Caco-2 (cell line): ENCODE results near the gene MTNR1B. TPM values are rescaled to one million over a fixed set of nuclear protein-coding genes. Genes with fewer than 3 reads are reported as not detected.

ENCODE experiments used
- BruUV-seq: library from RNA; stranded (reverse); fragments of 400-500 nt; replicated peaks from 2 replicates; lab custom pipeline; 2021; lab: Mats Ljungman, UMichigan
- CTCF ChIA-PET: fragments of 300-600 bp; sonication (Branson Sonifier 250); formaldehyde crosslinking; loops from one replicate; lab custom pipeline; 2022; ENCODE audit warnings: antibody characterized with exemption; lab: Charles Lee
- POLR2A ChIA-PET: fragments of 300-600 bp; sonication (Branson Sonifier 250); formaldehyde crosslinking; loops from one replicate; lab custom pipeline; 2022; ENCODE audit warnings: antibody characterized with exemption; lab: Charles Lee
- DNase-seq, 2 experiments: peaks; one replicate each; pipeline versions ENCODE4 v3.0.0 to v3.0.0-alpha.2; 2020 to 2022
- H3K27me3 ChIP-seq: replicated peaks from 2 replicates; pipeline ENCODE4 v1.6.0; 2011; ENCODE audit warnings: low read length; ENCODE audit not compliant: control insufficient read depth, insufficient read depth
- H3K36me3 ChIP-seq: 2 replicates; pipeline ENCODE4 v1.5.1; 2011; ENCODE audit warnings: low read length; ENCODE audit not compliant: control insufficient read depth, insufficient read depth
- H3K4me1 ChIP-seq: fragments of 250-450 bp; sonication (Bioruptor Pico); 2 replicates; pipeline ENCODE4 v1.5.1; 2020; ENCODE audit warnings: mild to moderate bottlenecking
- H3K4me3 ChIP-seq: 2 replicates; pipeline ENCODE4 v1.5.1; 2011; ENCODE audit warnings: low read depth, mild to moderate bottlenecking, control low read depth, low read length
- H3K9me3 ChIP-seq: fragments of 250-450 bp; sonication (Bioruptor Pico); 2 replicates; pipeline ENCODE4 v1.5.1; 2020; ENCODE audit warnings: mild to moderate bottlenecking, moderate library complexity
- H3K27ac Mint-ChIP-seq: one replicate; pipeline ENCODE4 v1.8.0; 2022; ENCODE audit warnings: mixed read lengths; ENCODE audit not compliant: unreplicated experiment
- H3K27me3 Mint-ChIP-seq: one replicate; pipeline ENCODE4 v1.8.0; 2022; ENCODE audit warnings: mixed read lengths; ENCODE audit not compliant: insufficient read depth, unreplicated experiment
- H3K36me3 Mint-ChIP-seq: one replicate; pipeline ENCODE4 v1.8.0; 2022; ENCODE audit warnings: mild to moderate bottlenecking, mixed read lengths; ENCODE audit not compliant: insufficient read depth, unreplicated experiment
- H3K4me1 Mint-ChIP-seq: one replicate; pipeline ENCODE4 v1.8.0; 2022; ENCODE audit warnings: low read depth, mixed read lengths; ENCODE audit not compliant: unreplicated experiment
- H3K4me3 Mint-ChIP-seq: one replicate; pipeline ENCODE4 v1.8.0; 2022; ENCODE audit warnings: mild to moderate bottlenecking, moderate library complexity, mixed read lengths; ENCODE audit not compliant: unreplicated experiment
- H3K9me3 Mint-ChIP-seq: one replicate; pipeline ENCODE4 v1.8.0; 2022; ENCODE audit warnings: mixed read lengths; ENCODE audit not compliant: unreplicated experiment
- CTCF ChIP-seq, 2 experiments: fragments of 200-600 bp in 1 of 2; IDR thresholded peaks; 1 replicate in 1 of 2; 2 replicates in 1 of 2; pipeline versions ENCODE4 v1.5.1 to v1.8.0; 2011 to 2022; ENCODE audit warnings: antibody characterized with exemption in 1 of 2, control low read depth in 1 of 2, inconsistent platforms in 1 of 2, low read depth in 1 of 2, low read length in 1 of 2, mild to moderate bottlenecking in 1 of 2, moderate library complexity in 1 of 2; ENCODE audit not compliant: insufficient read depth in 1 of 2, severe bottlenecking in 1 of 2, unreplicated experiment in 1 of 2
- intact Hi-C: fragments of 100-400 bp; cut with micrococcal nuclease; formaldehyde crosslinking; loops from one replicate; pipeline ENCODE4 v1.10.0; 2022; ENCODE audit not compliant: unreplicated experiment
- total RNA-seq: library from RNA; stranded (reverse); gene quantifications from 2 replicates; pipeline ENCODE4 v1.2.3, GENCODE V29; 2022

MTNR1B gene
- total RNA-seq, 1 experiment from 2014 or later, result not detected

DNA sequence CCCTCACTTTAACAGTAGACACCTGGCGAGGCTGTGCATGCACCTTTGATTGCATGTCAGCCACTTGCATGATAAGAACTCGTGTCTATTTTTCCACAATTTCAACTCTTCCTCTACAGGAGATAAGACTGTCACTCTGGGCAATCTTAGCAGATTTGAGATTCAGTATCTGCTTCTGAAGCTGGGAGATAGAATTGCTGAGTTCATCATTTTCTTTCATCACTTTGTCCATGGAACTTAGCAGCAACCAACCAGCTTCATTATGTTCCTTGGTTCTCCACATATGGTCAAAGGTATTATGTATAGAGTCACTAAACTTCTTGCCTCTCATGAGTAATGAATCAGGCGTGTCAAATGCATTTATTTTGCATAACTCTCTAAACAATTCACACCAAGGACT, 17.1 kb downstream of the MTNR1B start:
- Histone ChIP-seq H3K27me3 (no peaks in the 10 kb centered on the region), H3K36me3 (no peaks in the 10 kb centered on the region), H3K9me3 (peaks cover 6% of the 10 kb centered on the region; the same call in 1 of the 2 replicates), H3K4me3 (no peak overlapping the region), H3K4me1 (no peaks in the 10 kb centered on the region)
- H3K36me3 Mint-ChIP-seq, result no peaks in the 10 kb centered on the region
- peaks cover 2% of the 10 kb centered on the region for H3K27me3 Mint-ChIP-seq
- no TSS peak for BruUV-seq
- DNase-seq, result no peak
- no peaks in the 10 kb centered on the region for H3K4me1 Mint-ChIP-seq
- ChIA-PET CTCF (no interaction called here), POLR2A (no interaction called here)
- H3K9me3 Mint-ChIP-seq, result peaks cover 10% of the 10 kb centered on the region
- no peak overlapping the region for H3K4me3 Mint-ChIP-seq
- no peak for TF ChIP-seq CTCF (IDR thresholded peaks at IDR 0.05; ENCODE audit: insufficient read depth in 1 of 2, low read depth in 1 of 2, low read length in 1 of 2, severe bottlenecking in 1 of 2, unreplicated experiment in 1 of 2)
- no peak overlapping the region for H3K27ac Mint-ChIP-seq
- intact Hi-C loops, result no loop called here

DNA sequence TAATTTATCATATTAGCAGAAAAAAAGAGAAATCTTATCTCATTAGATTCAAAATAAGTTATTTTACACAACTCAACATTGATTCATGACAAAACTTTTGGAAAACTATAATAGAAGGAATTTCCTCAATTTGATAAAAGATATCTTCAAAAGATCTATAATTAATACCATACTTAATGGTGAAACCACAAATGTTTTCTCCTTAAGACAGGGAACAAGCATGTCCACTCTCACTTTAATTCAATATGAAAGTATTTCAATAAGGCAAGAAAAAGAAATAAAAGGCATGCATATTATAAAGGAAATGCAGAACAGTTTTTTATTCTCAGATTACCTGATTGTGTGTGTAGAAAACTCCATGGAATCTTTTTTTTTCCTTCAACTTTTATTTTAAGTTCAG, 23.6 kb downstream of the MTNR1B start:
- no peak for TF ChIP-seq CTCF (IDR thresholded peaks at IDR 0.05; ENCODE audit: insufficient read depth in 1 of 2, low read depth in 1 of 2, low read length in 1 of 2, severe bottlenecking in 1 of 2, unreplicated experiment in 1 of 2)
- POLR2A ChIA-PET, result no interaction called here
- no TSS peak for BruUV-seq

GRCh38 chr11:93000511-93001476, 31.3 kb downstream of the MTNR1B start:
- Mint-ChIP-seq H3K27me3 (peaks cover 4% of the 10 kb centered on the region), H3K9me3 (peaks cover 8% of the 10 kb centered on the region), H3K36me3 (no peaks in the 10 kb centered on the region), H3K4me1 (no peaks in the 10 kb centered on the region), H3K4me3 (no peak overlapping the region), H3K27ac (no peak overlapping the region)
- Histone ChIP-seq H3K36me3 (no peaks in the 10 kb centered on the region), H3K27me3 (no peaks in the 10 kb centered on the region), H3K4me1 (no peaks in the 10 kb centered on the region), H3K4me3 (no peak overlapping the region), H3K9me3 (peaks cover 3% of the 10 kb centered on the region; the same call in 1 of the 2 replicates)
- ChIA-PET POLR2A (interaction anchor here (0.6 kb wide), 1 partner anchor 224 kb away, joined by 5 read pairs; no protein-coding TSS in a partner anchor), CTCF (no interaction called here)
- DNase-seq, result no peak
- no TSS peak for BruUV-seq
- intact Hi-C loops, result no loop called here
- TF ChIP-seq CTCF (IDR thresholded peaks at IDR 0.05; ENCODE audit: insufficient read depth in 1 of 2, low read depth in 1 of 2, low read length in 1 of 2, severe bottlenecking in 1 of 2, unreplicated experiment in 1 of 2), result no peak

More for the DNA sequence above, 23.6 kb downstream of the MTNR1B start:
- no peak for DNase-seq
- Mint-ChIP-seq H3K27me3 (no peaks in the 10 kb centered on the region), H3K4me1 (no peaks in the 10 kb centered on the region), H3K27ac (no peak overlapping the region), H3K36me3 (no peaks in the 10 kb centered on the region), H3K4me3 (no peak overlapping the region), H3K9me3 (peaks cover 10% of the 10 kb centered on the region)
- intact Hi-C loops, result no loop called here
- CTCF ChIA-PET, result no interaction called here
- Histone ChIP-seq H3K4me1 (no peaks in the 10 kb centered on the region), H3K27me3 (no peaks in the 10 kb centered on the region), H3K36me3 (no peaks in the 10 kb centered on the region), H3K9me3 (peaks cover 6% of the 10 kb centered on the region; the same call in 1 of the 2 replicates), H3K4me3 (no peak overlapping the region)
